IMR-90 (cell line): ENCODE data around the gene CRYGS. TPM values are rescaled to one million over a fixed set of nuclear protein-coding genes. Genes with fewer than 3 reads are reported as not detected.

Experiments
- ATAC-seq: fragments of 200-7000 bp; cut with Tn5 transposase; 2 replicates; pipeline ENCODE4 v1.9.1; 2020; ENCODE audit warnings: low read depth, mild to moderate bottlenecking, moderate library complexity
- BruUV-seq: library from RNA; stranded (reverse); fragments of 400-500 nt; replicated peaks from 2 replicates; lab custom pipeline; 2021; lab: Mats Ljungman, UMichigan
- CTCF ChIA-PET: fragments of 300-600 bp; formaldehyde crosslinking; extraction: SDS; loops from one replicate; lab custom pipeline; 2021; ENCODE audit warnings: antibody characterized with exemption; lab: Yijun Ruan, JAX
- POLR2A ChIA-PET: fragments of 300-600 bp; sonication (Branson Sonifier 250); formaldehyde crosslinking; loops from one replicate; lab custom pipeline; 2022; ENCODE audit warnings: antibody characterized with exemption; ENCODE audit not compliant: unreplicated experiment; lab: Charles Lee
- DNase-seq: peaks from one replicate; pipeline ENCODE4 v3.0.0; 2013
- H2AFZ ChIP-seq: replicated peaks from 2 replicates; pipeline ENCODE3; 2013; ENCODE audit warnings: low read length, mild to moderate bottlenecking; ENCODE audit not compliant: poor library complexity
- H2AK5ac ChIP-seq: 2 replicates; pipeline ENCODE4 v1.6.1; 2013; ENCODE audit warnings: low read depth, low read length, inconsistent platforms
- H2AK9ac ChIP-seq: replicated peaks from 2 replicates; pipeline ENCODE3; 2013; ENCODE audit warnings: mild to moderate bottlenecking, low read depth, low read length, moderate library complexity; ENCODE audit not compliant: poor library complexity
- H2BK120ac ChIP-seq: 2 replicates; pipeline ENCODE4 v1.6.1; 2013; ENCODE audit warnings: low read depth, low read length, inconsistent platforms
- H2BK15ac ChIP-seq: 3 replicates; pipeline ENCODE4 v1.6.1; 2013; ENCODE audit warnings: low read depth, low read length, inconsistent platforms
- H2BK20ac ChIP-seq: 2 replicates; pipeline ENCODE4 v1.6.1; 2013; ENCODE audit warnings: low read depth, mild to moderate bottlenecking, inconsistent platforms, low read length, moderate library complexity
- H2BK5ac ChIP-seq: 2 replicates; pipeline ENCODE4 v1.6.1; 2013; ENCODE audit warnings: mild to moderate bottlenecking, low read depth, low read length, inconsistent platforms; ENCODE audit not compliant: poor library complexity, severe bottlenecking
- H3K14ac ChIP-seq: replicated peaks from 2 replicates; pipeline ENCODE4 v1.6.1; 2013; ENCODE audit warnings: low read depth, low read length, inconsistent platforms
- H3K18ac ChIP-seq: 2 replicates; pipeline ENCODE4 v1.6.1; 2013; ENCODE audit warnings: low read depth, low read length, control low read depth
- H3K23ac ChIP-seq: 2 replicates; pipeline ENCODE4 v1.6.1; 2013; ENCODE audit warnings: low read depth, low read length, inconsistent platforms
- H3K27ac ChIP-seq: 2 replicates; pipeline ENCODE4 v1.5.1; 2013; ENCODE audit warnings: mild to moderate bottlenecking, control low read depth, low read length; ENCODE audit not compliant: insufficient read depth
- H3K27me3 ChIP-seq: 2 replicates; pipeline ENCODE4 v1.6.1; 2013; ENCODE audit warnings: low read length; ENCODE audit not compliant: control insufficient read depth, insufficient read depth
- H3K36me3 ChIP-seq: 2 replicates; pipeline ENCODE4 v1.6.1; 2013; ENCODE audit warnings: low read length, mixed read lengths; ENCODE audit not compliant: control insufficient read depth, insufficient read depth
- H3K4ac ChIP-seq: 2 replicates; pipeline ENCODE4 v1.6.1; 2013; ENCODE audit warnings: low read depth, low read length, inconsistent platforms
- H3K4me1 ChIP-seq: 2 replicates; pipeline ENCODE4 v1.6.1; 2013; ENCODE audit warnings: low read length, mixed read lengths; ENCODE audit not compliant: control insufficient read depth, insufficient read depth
- H3K4me2 ChIP-seq: 2 replicates; pipeline ENCODE4 v1.6.1; 2013; ENCODE audit warnings: low read depth, mild to moderate bottlenecking, control low read depth, low read length, moderate library complexity
- H3K4me3 ChIP-seq: 2 replicates; pipeline ENCODE4 v1.5.1; 2013; ENCODE audit warnings: low read depth, mild to moderate bottlenecking, control low read depth, low read length, moderate library complexity; ENCODE audit not compliant: insufficient read depth
- H3K56ac ChIP-seq: 2 replicates; pipeline ENCODE4 v1.6.1; 2013; ENCODE audit warnings: low read length, inconsistent platforms; ENCODE audit not compliant: insufficient read depth; ENCODE audit errors: extremely low read depth
- H3K79me1 ChIP-seq, 2 experiments: 2 replicates each; pipeline ENCODE4 v1.6.1; 2013; ENCODE audit warnings: low read length in 2 of 2, inconsistent platforms in 1 of 2, low read depth in 1 of 2
- H3K9ac ChIP-seq: 2 replicates; pipeline ENCODE4 v1.6.1; 2013; ENCODE audit warnings: low read depth, low read length, control low read depth
- H3K9me1 ChIP-seq: 2 replicates; pipeline ENCODE4 v1.6.1; 2013; ENCODE audit warnings: low read length, inconsistent platforms; ENCODE audit not compliant: insufficient read depth
- H3K9me3 ChIP-seq: 2 replicates; pipeline ENCODE4 v1.6.1; 2013; ENCODE audit warnings: low read length; ENCODE audit not compliant: control insufficient read depth, insufficient read depth
- H4K20me1 ChIP-seq: 2 replicates; pipeline ENCODE4 v1.6.1; 2013; ENCODE audit warnings: low read length, inconsistent platforms; ENCODE audit not compliant: insufficient read depth
- H4K5ac ChIP-seq: 2 replicates; pipeline ENCODE4 v1.6.1; 2013; ENCODE audit warnings: mild to moderate bottlenecking, low read depth, low read length, control low read depth
- H4K8ac ChIP-seq, 2 experiments: 2 replicates each; pipeline ENCODE4 v1.6.1; 2013; ENCODE audit warnings: low read depth in 2 of 2, low read length in 2 of 2, control low read depth in 1 of 2, inconsistent platforms in 1 of 2
- H4K91ac ChIP-seq: 2 replicates; pipeline ENCODE4 v1.6.1; 2013; ENCODE audit warnings: low read depth, low read length, inconsistent platforms; ENCODE audit not compliant: insufficient read depth
- BHLHE40 ChIP-seq: fragments of 150-350 bp; IDR thresholded peaks from 2 replicates; pipeline ENCODE4 v1.6.1; 2016; ENCODE audit warnings: mild to moderate bottlenecking, low read depth, low read length
- CEBPB ChIP-seq: IDR thresholded peaks from 2 replicates; pipeline ENCODE4 v1.6.1; 2012; ENCODE audit warnings: low read depth, low read length, improper control_type of control experiment
- CHD1 ChIP-seq: IDR thresholded peaks from 2 replicates; pipeline ENCODE4 v1.6.1; 2012; ENCODE audit warnings: low read depth, low read length, improper control_type of control experiment
- FOS ChIP-seq: fragments of 150-350 bp; IDR thresholded peaks from 2 replicates; pipeline ENCODE4 v1.6.1; 2016; ENCODE audit warnings: low read depth, low read length
- MAFK ChIP-seq: IDR thresholded peaks from 2 replicates; pipeline ENCODE4 v1.6.1; 2012; ENCODE audit warnings: low read depth, low read length, improper control_type of control experiment
- MAZ ChIP-seq: IDR thresholded peaks from 2 replicates; pipeline ENCODE4 v1.6.1; 2012; ENCODE audit warnings: low read depth, mild to moderate bottlenecking, low read length, improper control_type of control experiment, moderate library complexity, borderline replicate concordance
- MXI1 ChIP-seq: IDR thresholded peaks from 2 replicates; pipeline ENCODE4 v1.6.1; 2012; ENCODE audit warnings: low read depth, mild to moderate bottlenecking, low read length, moderate library complexity, borderline replicate concordance
- NFE2L2 ChIP-seq: fragments of 150-350 bp; IDR thresholded peaks from 2 replicates; pipeline ENCODE4 v1.6.1; 2016; ENCODE audit warnings: low read depth, mild to moderate bottlenecking, low read length
- POLR2A ChIP-seq: IDR thresholded peaks from 2 replicates; pipeline ENCODE4 v1.6.1; 2012; ENCODE audit warnings: mild to moderate bottlenecking, low read depth, low read length
- RAD21 ChIP-seq: IDR thresholded peaks from 2 replicates; pipeline ENCODE4 v1.6.1; 2012; ENCODE audit warnings: low read length, improper control_type of control experiment
- RCOR1 ChIP-seq: IDR thresholded peaks from 2 replicates; pipeline ENCODE4 v1.6.1; 2012; ENCODE audit warnings: mild to moderate bottlenecking, low read length, improper control_type of control experiment; ENCODE audit not compliant: insufficient replicate concordance
- RFX5 ChIP-seq: IDR thresholded peaks from 2 replicates; pipeline ENCODE4 v1.8.0; 2012; ENCODE audit warnings: low read depth, mild to moderate bottlenecking, low read length, moderate library complexity
- SMC3 ChIP-seq: fragments of 150-350 bp; IDR thresholded peaks from 2 replicates; pipeline ENCODE4 v1.6.1; 2016; ENCODE audit warnings: low read depth, mild to moderate bottlenecking, antibody characterized with exemption, low read length, moderate library complexity
- WGBS, 2 experiments: methylation state at CpG; one replicate each; pipeline versions ENCODE4 v1.1.5 to v1.1.7; 2013; ENCODE audit warnings: missing lambda C conversion rate in 2 of 2; ENCODE audit not compliant: insufficient read length in 1 of 2; ENCODE audit errors: extremely low coverage in 2 of 2; 5-methylcytosine and 5-hydroxymethylcytosine counted together
- dilution Hi-C: fragments of 300-500 bp; cut with HindIII; formaldehyde crosslinking; loops from one replicate; pipeline ENCODE4 v1.14.3; 2018; ENCODE audit warnings: low sequenced_read_pairs; ENCODE audit not compliant: unreplicated experiment
- in situ Hi-C: fragments of 300-500 bp; cut with MboI; formaldehyde crosslinking; loops from 3 replicates; pipeline ENCODE4 v1.14.3; 2019; ENCODE audit warnings: low sequenced_read_pairs, inconsistent platforms, mixed read lengths
- intact Hi-C: fragments of 100-400 bp; cut with micrococcal nuclease; formaldehyde crosslinking; loops from 2 replicates; pipeline ENCODE4 v1.10.0; 2022
- polyA plus RNA-seq, 3 experiments: library from polyadenylated mRNA; depleted of rRNA; stranded (reverse); fragments of >200 nt; gene quantifications; 2 replicates each; pipeline ENCODE4 v1.2.3, GENCODE V29; 2012; ENCODE audit warnings: low replicate concordance in 1 of 3
- total RNA-seq: library from RNA; depleted of rRNA; stranded (reverse); fragments of >200 nt; gene quantifications from 2 replicates; pipeline ENCODE4 v1.2.3, GENCODE V29; 2012
- TF ChIP-seq, protein P1 (sequence below): fragments of 150-350 bp; IDR thresholded peaks from 2 replicates; pipeline ENCODE4 v1.6.1; 2016; ENCODE audit warnings: low read depth, mild to moderate bottlenecking, low read length, moderate library complexity, borderline replicate concordance
- TF ChIP-seq, protein P2 (sequence below): conservative IDR thresholded peaks from 2 replicates; pipeline ENCODE4 v1.5.1; 2012; ENCODE audit warnings: mild to moderate bottlenecking, low read depth, low read length, improper control_type of control experiment
- TF ChIP-seq, protein P3 (sequence below): fragments of 150-350 bp; IDR thresholded peaks from 2 replicates; pipeline ENCODE4 v1.6.1; 2017; ENCODE audit warnings: mild to moderate bottlenecking, antibody characterized with exemption, low read length, low read depth

The CRYGS gene
- total and polyA plus RNA-seq, 2 of the 4 experiments (the other 2 are of a cell fraction): 0.36 to 2.1 TPM

DNA sequence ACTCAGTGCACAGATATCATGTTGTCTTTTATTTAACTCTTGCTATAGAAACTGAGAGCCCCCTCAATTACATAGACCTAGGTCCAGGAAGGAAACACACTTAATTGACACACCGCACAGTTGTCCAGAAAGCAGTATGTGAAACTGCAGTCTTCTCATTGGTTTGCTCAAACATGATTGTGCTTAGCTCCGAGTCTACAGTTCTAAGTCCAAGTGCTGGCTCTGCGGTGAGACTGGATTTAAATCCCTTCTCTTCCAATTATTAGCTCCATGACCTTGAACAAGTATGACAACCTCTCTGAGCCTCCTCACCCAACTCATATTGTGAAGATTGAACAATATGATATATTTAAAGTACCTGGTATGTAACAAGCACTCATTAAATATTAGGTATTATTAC is 49.7 kb upstream of the CRYGS start:
- Histone ChIP-seq H3K27ac (no peak overlapping the region), H3K27me3 (peaks cover 3% of the 10 kb centered on the region; the same call in 1 of the 2 replicates), H2AK9ac (no peak overlapping the region), H3K36me3 (no peaks in the 10 kb centered on the region), H3K9me3 (no peaks in the 10 kb centered on the region), H3K56ac (no peak overlapping the region), H3K4me3 (no peak overlapping the region), H3K4me1 (no peaks in the 10 kb centered on the region), H4K20me1 (no peaks in the 10 kb centered on the region), H3K9ac (no peak overlapping the region), H4K8ac (no peak overlapping the region), H3K23ac (no peak overlapping the region), H3K79me1 (no peaks in the 10 kb centered on the region), H4K91ac (no peak overlapping the region), H3K18ac (no peak overlapping the region), H3K14ac (no peak overlapping the region), H2BK15ac (no peak overlapping the region), H4K5ac (no peak overlapping the region), H2BK120ac (no peak overlapping the region), H3K9me1 (no peaks in the 10 kb centered on the region), H3K4ac (no peak overlapping the region), H2AK5ac (no peak overlapping the region), H2BK20ac (no peak overlapping the region), H2BK5ac (no peak overlapping the region), H2AFZ (no peak overlapping the region), H3K4me2 (no peak overlapping the region)
- BruUV-seq: no TSS peak
- TF ChIP-seq, protein P1, sequence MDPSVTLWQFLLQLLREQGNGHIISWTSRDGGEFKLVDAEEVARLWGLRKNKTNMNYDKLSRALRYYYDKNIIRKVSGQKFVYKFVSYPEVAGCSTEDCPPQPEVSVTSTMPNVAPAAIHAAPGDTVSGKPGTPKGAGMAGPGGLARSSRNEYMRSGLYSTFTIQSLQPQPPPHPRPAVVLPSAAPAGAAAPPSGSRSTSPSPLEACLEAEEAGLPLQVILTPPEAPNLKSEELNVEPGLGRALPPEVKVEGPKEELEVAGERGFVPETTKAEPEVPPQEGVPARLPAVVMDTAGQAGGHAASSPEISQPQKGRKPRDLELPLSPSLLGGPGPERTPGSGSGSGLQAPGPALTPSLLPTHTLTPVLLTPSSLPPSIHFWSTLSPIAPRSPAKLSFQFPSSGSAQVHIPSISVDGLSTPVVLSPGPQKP: no peak
- TF ChIP-seq FOS (no peak), RFX5 (no peak), RCOR1 (no peak), SMC3 (no peak), CEBPB (no peak), POLR2A (no peak), MAFK (no peak), MAZ (no peak), CHD1 (no peak), RAD21 (no peak), BHLHE40 (no peak), NFE2L2 (no peak), MXI1 (no peak)
- TF ChIP-seq, protein P2, sequence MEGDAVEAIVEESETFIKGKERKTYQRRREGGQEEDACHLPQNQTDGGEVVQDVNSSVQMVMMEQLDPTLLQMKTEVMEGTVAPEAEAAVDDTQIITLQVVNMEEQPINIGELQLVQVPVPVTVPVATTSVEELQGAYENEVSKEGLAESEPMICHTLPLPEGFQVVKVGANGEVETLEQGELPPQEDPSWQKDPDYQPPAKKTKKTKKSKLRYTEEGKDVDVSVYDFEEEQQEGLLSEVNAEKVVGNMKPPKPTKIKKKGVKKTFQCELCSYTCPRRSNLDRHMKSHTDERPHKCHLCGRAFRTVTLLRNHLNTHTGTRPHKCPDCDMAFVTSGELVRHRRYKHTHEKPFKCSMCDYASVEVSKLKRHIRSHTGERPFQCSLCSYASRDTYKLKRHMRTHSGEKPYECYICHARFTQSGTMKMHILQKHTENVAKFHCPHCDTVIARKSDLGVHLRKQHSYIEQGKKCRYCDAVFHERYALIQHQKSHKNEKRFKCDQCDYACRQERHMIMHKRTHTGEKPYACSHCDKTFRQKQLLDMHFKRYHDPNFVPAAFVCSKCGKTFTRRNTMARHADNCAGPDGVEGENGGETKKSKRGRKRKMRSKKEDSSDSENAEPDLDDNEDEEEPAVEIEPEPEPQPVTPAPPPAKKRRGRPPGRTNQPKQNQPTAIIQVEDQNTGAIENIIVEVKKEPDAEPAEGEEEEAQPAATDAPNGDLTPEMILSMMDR: no peak
- TF ChIP-seq, protein P3, sequence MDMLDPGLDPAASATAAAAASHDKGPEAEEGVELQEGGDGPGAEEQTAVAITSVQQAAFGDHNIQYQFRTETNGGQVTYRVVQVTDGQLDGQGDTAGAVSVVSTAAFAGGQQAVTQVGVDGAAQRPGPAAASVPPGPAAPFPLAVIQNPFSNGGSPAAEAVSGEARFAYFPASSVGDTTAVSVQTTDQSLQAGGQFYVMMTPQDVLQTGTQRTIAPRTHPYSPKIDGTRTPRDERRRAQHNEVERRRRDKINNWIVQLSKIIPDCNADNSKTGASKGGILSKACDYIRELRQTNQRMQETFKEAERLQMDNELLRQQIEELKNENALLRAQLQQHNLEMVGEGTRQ: no peak
- intact Hi-C loops (no loop called here), dilution Hi-C loops (no loop called here), in situ Hi-C loops (no loop called here)
- no peak for ATAC-seq
- ChIA-PET CTCF (interaction anchor here (2.6 kb wide), 1 partner anchor 22 kb away, joined by 12 read pairs; no protein-coding TSS in a partner anchor), POLR2A (no interaction called here)
- 83% methylated on average over 1 of the region's 3 CpGs; no CpG with 5 or more reads in 1 of the 2 experiments for WGBS, 2 experiments
- no peak for DNase-seq
